MCF 10A (cell line): ENCODE data around the gene PTP4A1. TPM values are rescaled to one million over a fixed set of nuclear protein-coding genes. Genes with fewer than 3 reads are reported as not detected.

Experiments used
- BruUV-seq: library from RNA; stranded (reverse); fragments of 400-500 nt; replicated peaks from 2 replicates; lab custom pipeline; 2021; lab: Mats Ljungman, UMichigan
- CTCF ChIA-PET: fragments of 300-600 bp; sonication (Branson Sonifier 250); formaldehyde crosslinking; extraction: SDS; loops from one replicate; lab custom pipeline; 2021; ENCODE audit warnings: antibody characterized with exemption, inconsistent platforms; lab: Yijun Ruan, JAX
- POLR2A ChIA-PET: fragments of 300-600, 350-650 bp; sonication (Branson Sonifier 250); formaldehyde crosslinking; extraction: SDS; loops from one replicate; lab custom pipeline; 2020; ENCODE audit warnings: antibody characterized with exemption, inconsistent platforms; lab: Yijun Ruan, JAX
- DNase-seq: peaks from one replicate; pipeline ENCODE4 v3.0.0-alpha.2; 2018; ENCODE audit not compliant: unreplicated experiment
- H3K27ac Mint-ChIP-seq: one replicate; pipeline ENCODE4 v1.8.0; 2022; ENCODE audit warnings: mild to moderate bottlenecking, low read depth, mixed read lengths; ENCODE audit not compliant: unreplicated experiment
- H3K27me3 Mint-ChIP-seq: one replicate; pipeline ENCODE4 v1.8.0; 2022; ENCODE audit warnings: mixed read lengths; ENCODE audit not compliant: insufficient read depth, unreplicated experiment
- H3K36me3 Mint-ChIP-seq: one replicate; pipeline ENCODE4 v1.8.0; 2022; ENCODE audit warnings: mild to moderate bottlenecking, moderate library complexity, mixed read lengths; ENCODE audit not compliant: insufficient read depth, unreplicated experiment
- H3K4me1 Mint-ChIP-seq: one replicate; pipeline ENCODE4 v1.8.0; 2022; ENCODE audit warnings: mixed read lengths; ENCODE audit not compliant: insufficient read depth, unreplicated experiment
- H3K4me3 Mint-ChIP-seq: one replicate; pipeline ENCODE4 v1.8.0; 2022; ENCODE audit warnings: mild to moderate bottlenecking, moderate library complexity, mixed read lengths; ENCODE audit not compliant: unreplicated experiment
- H3K9me3 Mint-ChIP-seq: one replicate; pipeline ENCODE4 v1.8.0; 2022; ENCODE audit warnings: mixed read lengths; ENCODE audit not compliant: unreplicated experiment
- CTCF ChIP-seq: fragments of 200-600 bp; IDR thresholded peaks from one replicate; pipeline ENCODE4 v1.8.0; 2022; ENCODE audit warnings: antibody characterized with exemption, mild to moderate bottlenecking; ENCODE audit not compliant: unreplicated experiment
- intact Hi-C: fragments of 100-400 bp; cut with micrococcal nuclease; formaldehyde crosslinking; loops from 2 replicates; pipeline ENCODE4 v1.14.1; 2022
- total RNA-seq: library from RNA; stranded (reverse); gene quantifications from 2 replicates; pipeline ENCODE4 v1.2.3, GENCODE V29; 2022

Gene PTP4A1
- total RNA-seq, 1 experiment from 2014 or later, result 382 TPM

- POLR2A ChIA-PET, result interaction anchor here (0.8 to 3.0 kb wide), 10 partner anchors 8 to 213 kb away, joined by 3 to 24 read pairs (median 6); partner anchors contain the start of gene PHF3
- Mint-ChIP-seq H3K4me3 (no peak overlapping the region), H3K36me3 (no peaks in the 10 kb centered on the region), H3K27me3 (no peaks in the 10 kb centered on the region), H3K4me1 (peaks cover 26% of the 10 kb centered on the region), H3K27ac (no peak overlapping the region), H3K9me3 (peaks cover 6% of the 10 kb centered on the region)
- BruUV-seq, result no TSS peak
- CTCF ChIA-PET, result interaction anchor here (0.6 to 1.5 kb wide), 4 partner anchors 10 to 215 kb away, joined by 3 to 5 read pairs (median 4); no protein-coding TSS in a partner anchor
- no peak for DNase-seq
- intact Hi-C loops, result no loop called here
- TF ChIP-seq CTCF, result no peak
Observed at GRCh38 chr6:63565727-63566596, 6.3 kb upstream of the PTP4A1 start.

GRCh38 chr6:63567966-63568365 is 4.3 kb upstream of the PTP4A1 start:
- peaks cover 7% of the 10 kb centered on the region for H3K36me3 Mint-ChIP-seq
- H3K27ac Mint-ChIP-seq, result no peak overlapping the region
- no TSS peak for BruUV-seq
- CTCF ChIA-PET, result interaction anchor here (1.1 kb wide), 1 partner anchor 9 kb away, joined by 3 read pairs; no protein-coding TSS in a partner anchor
- POLR2A ChIA-PET, result interaction anchor here (4.7 kb wide), 1 partner anchor 31 kb away, joined by 41 read pairs; no protein-coding TSS in a partner anchor
- H3K4me1 Mint-ChIP-seq, result peaks cover 27% of the 10 kb centered on the region
- H3K4me3 Mint-ChIP-seq, result no peak overlapping the region
- peaks cover 6% of the 10 kb centered on the region for H3K9me3 Mint-ChIP-seq
- no peak for DNase-seq
- no peak for TF ChIP-seq CTCF
- no peaks in the 10 kb centered on the region for H3K27me3 Mint-ChIP-seq
- intact Hi-C loops, result no loop called here

GRCh38 chr6:63571361-63572043 is 778 bp upstream of the PTP4A1 start:
- intact Hi-C loops, result loop anchor here (1.0 to 5.0 kb wide), 3 partner anchors 44 to 264 kb away; no protein-coding TSS in a partner anchor
- peak overlapping the region; percentile 88 for H3K4me3 Mint-ChIP-seq
- H3K9me3 Mint-ChIP-seq, result no peaks in the 10 kb centered on the region
- DNase-seq, result peak; percentile 98
- peak; percentile 5 for TF ChIP-seq CTCF
- peak overlapping the region; percentile 96 for H3K27ac Mint-ChIP-seq
- H3K4me1 Mint-ChIP-seq, result peaks cover 8% of the 10 kb centered on the region
- ChIA-PET CTCF (interaction anchor here (0.7 to 2.6 kb wide), 3 partner anchors 10 to 253 kb away, joined by 4 to 15 read pairs (median 4); no protein-coding TSS in a partner anchor), POLR2A (interaction anchor here (0.5 to 4.7 kb wide), 20 partner anchors 10 to 333 kb away, joined by 3 to 41 read pairs (median 5); partner anchors contain the start of gene PHF3)
- peaks cover 19% of the 10 kb centered on the region for H3K36me3 Mint-ChIP-seq
- BruUV-seq, result TSS peak; percentile 65
- no peaks in the 10 kb centered on the region for H3K27me3 Mint-ChIP-seq
